DND-41 (cell line): ENCODE results near the gene SLC16A12.

Experiments used
- ATAC-seq: fragments of 200-7000 bp; cut with Tn5 transposase; 3 replicates; pipeline ENCODE4 v1.9.1; 2021; ENCODE audit warnings: low read depth; ENCODE audit not compliant: insufficient read depth
- DNase-seq: peaks from one replicate; pipeline ENCODE4 v3.0.0-alpha.2; 2020
- H2AFZ ChIP-seq: 2 replicates; pipeline ENCODE4 v1.6.0; 2012; ENCODE audit warnings: low read depth, low read length
- H3K27ac ChIP-seq: 2 replicates; pipeline ENCODE4 v1.5.1; 2012; ENCODE audit warnings: low read length, inconsistent platforms
- H3K27me3 ChIP-seq: fragments of 200-600 bp; sonication (generic); 2 replicates; pipeline ENCODE4 v1.6.0; 2012; ENCODE audit warnings: low read length, mild to moderate bottlenecking, inconsistent platforms; ENCODE audit not compliant: insufficient read depth, poor library complexity
- H3K36me3 ChIP-seq: 2 replicates; pipeline ENCODE4 v1.5.1; 2012; ENCODE audit warnings: low read length, inconsistent platforms; ENCODE audit not compliant: insufficient read depth
- H3K4me1 ChIP-seq: 2 replicates; pipeline ENCODE4 v1.5.1; 2012; ENCODE audit warnings: mild to moderate bottlenecking, low read length; ENCODE audit not compliant: insufficient read depth
- H3K4me2 ChIP-seq: 2 replicates; pipeline ENCODE4 v1.6.0; 2012; ENCODE audit warnings: mild to moderate bottlenecking, moderate library complexity, low read length, inconsistent platforms; ENCODE audit not compliant: insufficient read depth
- H3K4me3 ChIP-seq, 2 experiments: fragments of 200-600 bp in 1 of 2; shearing (Covaris generic) in 1 of 2; 2 replicates each; pipeline ENCODE4 v1.5.1; 2012 to 2016; ENCODE audit warnings: inconsistent platforms in 2 of 2, low read length in 2 of 2, mild to moderate bottlenecking in 2 of 2, low read depth in 1 of 2, moderate library complexity in 1 of 2
- H3K79me2 ChIP-seq: 2 replicates; pipeline ENCODE4 v1.6.0; 2012; ENCODE audit warnings: low read length, inconsistent platforms; ENCODE audit not compliant: insufficient read depth
- H3K9ac ChIP-seq: 2 replicates; pipeline ENCODE4 v1.6.0; 2012; ENCODE audit warnings: low read depth, mild to moderate bottlenecking, inconsistent platforms, low read length, moderate library complexity
- H3K9me3 ChIP-seq: 2 replicates; pipeline ENCODE4 v1.5.1; 2012; ENCODE audit warnings: low read length, moderate library complexity, mild to moderate bottlenecking, inconsistent platforms; ENCODE audit not compliant: insufficient read depth, severe bottlenecking
- H4K20me1 ChIP-seq: 2 replicates; pipeline ENCODE4 v1.6.0; 2012; ENCODE audit warnings: low read length; ENCODE audit not compliant: insufficient read depth
- CTCF ChIP-seq: IDR thresholded peaks from 2 replicates; pipeline ENCODE4 v1.5.1; 2012; ENCODE audit warnings: borderline replicate concordance, low read length, moderate library complexity, mild to moderate bottlenecking; ENCODE audit not compliant: poor library complexity, severe bottlenecking; ENCODE audit errors: extremely low read depth
- EZH2 ChIP-seq: IDR thresholded peaks from 3 replicates; pipeline ENCODE4 v1.6.1; 2012; ENCODE audit warnings: borderline replicate concordance, low read depth, mild to moderate bottlenecking, moderate library complexity, low read length, inconsistent platforms; ENCODE audit not compliant: severe bottlenecking

SLC16A12 gene

GRCh38 chr10:89502549-89502948, 32.8 kb downstream of the SLC16A12 start:
- Histone ChIP-seq H3K36me3 (no peaks in the 10 kb centered on the region), H3K4me1 (no peaks in the 10 kb centered on the region), H3K9me3 (no peaks in the 10 kb centered on the region), H4K20me1 (no peaks in the 10 kb centered on the region), H2AFZ (no peak overlapping the region), H3K79me2 (no peaks in the 10 kb centered on the region), H3K4me3 (no peak overlapping the region), H3K27ac (no peak overlapping the region), H3K27me3 (peaks cover 2% of the 10 kb centered on the region), H3K9ac (no peak overlapping the region), H3K4me2 (no peak overlapping the region)
- DNase-seq (no peak), ATAC-seq (no peak)
- TF ChIP-seq EZH2 (no peak), CTCF (no peak)

- H3K9ac ChIP-seq: no peak overlapping the region
- ATAC-seq (no peak), DNase-seq (no peak)
- H3K36me3 ChIP-seq: no peaks in the 10 kb centered on the region
- TF ChIP-seq EZH2: no peak
- TF ChIP-seq CTCF: no peak
- H3K4me2 ChIP-seq: no peak overlapping the region
- H3K4me1 ChIP-seq: no peaks in the 10 kb centered on the region
- no peaks in the 10 kb centered on the region for H3K79me2 ChIP-seq
- no peaks in the 10 kb centered on the region for H4K20me1 ChIP-seq
- no peaks in the 10 kb centered on the region for H3K27me3 ChIP-seq
- no peak overlapping the region for H2AFZ ChIP-seq
- no peak overlapping the region for H3K27ac ChIP-seq
- H3K9me3 ChIP-seq: no peaks in the 10 kb centered on the region
- no peak overlapping the region for H3K4me3 ChIP-seq
These were observed 40.8 kb downstream of the SLC16A12 start for GRCh38 chr10:89494575-89494974.

- Histone ChIP-seq H3K4me1 (no peaks in the 10 kb centered on the region), H3K27ac (no peak overlapping the region), H3K9me3 (no peaks in the 10 kb centered on the region), H2AFZ (no peak overlapping the region), H3K27me3 (no peaks in the 10 kb centered on the region), H3K36me3 (no peaks in the 10 kb centered on the region), H4K20me1 (no peaks in the 10 kb centered on the region), H3K4me3 (no peak overlapping the region), H3K9ac (no peak overlapping the region), H3K79me2 (no peaks in the 10 kb centered on the region), H3K4me2 (no peak overlapping the region)
- DNase-seq (no peak), ATAC-seq (no peak)
- no peak for TF ChIP-seq CTCF
- no peak for TF ChIP-seq EZH2
These were observed 41.3 kb downstream of the SLC16A12 start for GRCh38 chr10:89494068-89494467.

GRCh38 chr10:89491932-89492331, 43.5 kb downstream of the SLC16A12 start:
- no peaks in the 10 kb centered on the region for H3K79me2 ChIP-seq
- ATAC-seq (no peak), DNase-seq (no peak)
- TF ChIP-seq EZH2 (no peak), CTCF (no peak)
- H3K9me3 ChIP-seq: no peaks in the 10 kb centered on the region
- H3K9ac ChIP-seq: no peak overlapping the region
- no peaks in the 10 kb centered on the region for H4K20me1 ChIP-seq
- H3K4me1 ChIP-seq: no peaks in the 10 kb centered on the region
- no peak overlapping the region for H3K4me2 ChIP-seq
- H3K27ac ChIP-seq: no peak overlapping the region
- no peak overlapping the region for H3K4me3 ChIP-seq
- H2AFZ ChIP-seq: no peak overlapping the region
- no peaks in the 10 kb centered on the region for H3K27me3 ChIP-seq
- H3K36me3 ChIP-seq: no peaks in the 10 kb centered on the region
